H9 (cell line): ENCODE data around the gene MTMR12. TPM values are rescaled to one million over a fixed set of nuclear protein-coding genes. Genes with fewer than 3 reads are reported as not detected.

ENCODE experiments used
- DNase-seq: peaks from one replicate; pipeline ENCODE4 v3.0.0-alpha.2; 2017
- H2AFZ ChIP-seq: one replicate; pipeline ENCODE4 v1.6.1; 2013; ENCODE audit warnings: mild to moderate bottlenecking, low read length, control low read depth, moderate library complexity
- H2AK5ac ChIP-seq: 2 replicates; pipeline ENCODE4 v1.6.1; 2013; ENCODE audit warnings: low read length, control low read depth, mixed read lengths; ENCODE audit not compliant: insufficient read length
- H2BK120ac ChIP-seq: one replicate; pipeline ENCODE4 v1.6.1; 2013; ENCODE audit warnings: low read depth, mild to moderate bottlenecking, low read length, control low read depth, inconsistent platforms; ENCODE audit not compliant: poor library complexity, severe bottlenecking
- H2BK12ac ChIP-seq: 2 replicates; pipeline ENCODE4 v1.6.1; 2013; ENCODE audit warnings: low read length, control low read depth, mixed read lengths, low read depth; ENCODE audit not compliant: insufficient read length
- H2BK15ac ChIP-seq: 2 replicates; pipeline ENCODE4 v1.6.1; 2013; ENCODE audit warnings: low read depth, low read length, control low read depth
- H2BK20ac ChIP-seq: one replicate; pipeline ENCODE4 v1.6.1; 2013; ENCODE audit warnings: low read depth, mild to moderate bottlenecking, low read length, control low read depth, inconsistent platforms; ENCODE audit not compliant: poor library complexity, severe bottlenecking
- H2BK5ac ChIP-seq: 2 replicates; pipeline ENCODE4 v1.6.1; 2013; ENCODE audit warnings: low read length, control low read depth, mixed read lengths; ENCODE audit not compliant: insufficient read length
- H3K14ac ChIP-seq: 2 replicates; pipeline ENCODE4 v1.6.1; 2013; ENCODE audit warnings: low read length, control low read depth; ENCODE audit not compliant: insufficient read depth
- H3K18ac ChIP-seq: 2 replicates; pipeline ENCODE4 v1.6.1; 2013; ENCODE audit warnings: low read depth, mild to moderate bottlenecking, mixed read lengths, low read length, control low read depth; ENCODE audit not compliant: insufficient read length
- H3K23ac ChIP-seq: 2 replicates; pipeline ENCODE4 v1.6.1; 2013; ENCODE audit warnings: low read length, control low read depth, mixed read lengths, low read depth; ENCODE audit not compliant: insufficient read length
- H3K23me2 ChIP-seq: 2 replicates; pipeline ENCODE4 v1.6.1; 2013; ENCODE audit warnings: low read depth, mild to moderate bottlenecking, mixed read lengths, low read length, control low read depth; ENCODE audit not compliant: insufficient read length, poor library complexity, severe bottlenecking
- H3K27ac ChIP-seq: 2 replicates; pipeline ENCODE4 v1.5.1; 2013; ENCODE audit warnings: low read length, control low read depth, mixed read lengths, low read depth; ENCODE audit not compliant: insufficient read length
- H3K27me3 ChIP-seq: 2 replicates; pipeline ENCODE4 v1.6.1; 2013; ENCODE audit warnings: low read length, control low read depth, inconsistent platforms; ENCODE audit not compliant: insufficient read depth
- H3K4ac ChIP-seq: 2 replicates; pipeline ENCODE4 v1.6.1; 2013; ENCODE audit warnings: low read depth, mild to moderate bottlenecking, control low read depth, inconsistent platforms, low read length, moderate library complexity
- H3K4me1 ChIP-seq: 2 replicates; pipeline ENCODE4 v1.6.1; 2013; ENCODE audit warnings: low read length, control low read depth, inconsistent platforms; ENCODE audit not compliant: insufficient read depth
- H3K4me2 ChIP-seq: 2 replicates; pipeline ENCODE4 v1.6.1; 2013; ENCODE audit warnings: low read length, control low read depth, mixed read lengths; ENCODE audit not compliant: insufficient read length, insufficient read depth
- H3K56ac ChIP-seq: 2 replicates; pipeline ENCODE4 v1.6.1; 2013; ENCODE audit warnings: low read depth, mild to moderate bottlenecking, mixed read lengths, low read length, control low read depth; ENCODE audit not compliant: insufficient read length
- H3K79me1 ChIP-seq: 2 replicates; pipeline ENCODE4 v1.6.1; 2013; ENCODE audit warnings: low read depth, mild to moderate bottlenecking, moderate library complexity, low read length, control low read depth, inconsistent platforms; ENCODE audit not compliant: insufficient read depth, poor library complexity, severe bottlenecking
- H3K79me2 ChIP-seq: 2 replicates; pipeline ENCODE4 v1.6.1; 2013; ENCODE audit warnings: low read length, control low read depth, inconsistent platforms; ENCODE audit not compliant: insufficient read depth
- H3K9ac ChIP-seq: 2 replicates; pipeline ENCODE4 v1.6.1; 2013; ENCODE audit warnings: low read length, control low read depth, mixed read lengths; ENCODE audit not compliant: insufficient read length; ENCODE audit errors: extremely low read depth
- H3K9me3 ChIP-seq: one replicate; pipeline ENCODE4 v1.6.1; 2013; ENCODE audit warnings: low read depth, low read length, inconsistent platforms; ENCODE audit not compliant: control insufficient read depth
- H3T11ph ChIP-seq: one replicate; pipeline ENCODE4 v1.6.1; 2013; ENCODE audit warnings: mild to moderate bottlenecking, low read length, control low read depth, inconsistent platforms
- H4K20me1 ChIP-seq: one replicate; pipeline ENCODE4 v1.6.1; 2013; ENCODE audit not compliant: control insufficient read depth, insufficient read length, insufficient read depth
- H4K5ac ChIP-seq: 2 replicates; pipeline ENCODE4 v1.6.1; 2013; ENCODE audit warnings: low read depth, mild to moderate bottlenecking, mixed read lengths, low read length, control low read depth; ENCODE audit not compliant: insufficient read length
- H4K8ac ChIP-seq: replicated peaks from 2 replicates; pipeline ENCODE4 v1.6.1; 2013; ENCODE audit warnings: low read length, control low read depth, mixed read lengths, low read depth; ENCODE audit not compliant: insufficient read length
- H4K91ac ChIP-seq: 2 replicates; pipeline ENCODE4 v1.6.1; 2013; ENCODE audit warnings: low read depth, mild to moderate bottlenecking, moderate library complexity, mixed read lengths, low read length, control low read depth; ENCODE audit not compliant: insufficient read length
- H3K27ac Mint-ChIP-seq, 3 experiments: 2 replicates in 2 of 3; 3 replicates in 1 of 3; pipeline ENCODE4 v1.8.0; 2020 to 2021; ENCODE audit warnings: mixed read lengths in 3 of 3, mild to moderate bottlenecking in 1 of 3, moderate library complexity in 1 of 3
- H3K27me3 Mint-ChIP-seq: 2 replicates; pipeline ENCODE4 v1.8.0; 2021; ENCODE audit warnings: low read depth, mild to moderate bottlenecking, moderate library complexity, mixed read lengths
- H3K36me3 Mint-ChIP-seq, 3 experiments: 2 replicates in 2 of 3; 3 replicates in 1 of 3; pipeline ENCODE4 v1.8.0; 2020 to 2021; ENCODE audit warnings: low read depth in 3 of 3, mixed read lengths in 3 of 3; ENCODE audit not compliant: insufficient read depth in 1 of 3
- H3K4me1 Mint-ChIP-seq, 2 experiments: 2 replicates each; pipeline ENCODE4 v1.8.0; 2020; ENCODE audit warnings: mixed read lengths in 2 of 2
- H3K4me3 Mint-ChIP-seq, 2 experiments: 2 replicates in 1 of 2; 3 replicates in 1 of 2; pipeline ENCODE4 v1.8.0; 2020 to 2021; ENCODE audit warnings: mild to moderate bottlenecking in 2 of 2, mixed read lengths in 2 of 2, moderate library complexity in 1 of 2
- H3K9me3 Mint-ChIP-seq, 2 experiments: 2 replicates in 1 of 2; 3 replicates in 1 of 2; pipeline ENCODE4 v1.8.0; 2020; ENCODE audit warnings: mild to moderate bottlenecking in 2 of 2, mixed read lengths in 2 of 2, moderate library complexity in 1 of 2
- WGBS: extraction: QIAGEN DNeasy Blood & Tissue Kit; methylation state at CpG from one replicate; pipeline ENCODE4 v1.1.7; 2013; ENCODE audit warnings: missing lambda C conversion rate, low lambda C conversion rate, mixed read lengths; ENCODE audit not compliant: insufficient read length; ENCODE audit errors: extremely low coverage; 5-methylcytosine and 5-hydroxymethylcytosine counted together
- total RNA-seq: library from RNA; stranded (reverse); gene quantifications from 2 replicates; pipeline ENCODE4 v1.2.1, GENCODE V29; 2021
- TF ChIP-seq, protein P1 (sequence below): fragments of 200-600 bp; sonication (generic); conservative IDR thresholded peaks from 3 replicates; pipeline ENCODE4 v1.8.0; 2021; ENCODE audit warnings: antibody characterized with exemption, mild to moderate bottlenecking

MTMR12 gene
- total RNA-seq, 1 experiment from 2014 or later = 39.3 TPM

DNA sequence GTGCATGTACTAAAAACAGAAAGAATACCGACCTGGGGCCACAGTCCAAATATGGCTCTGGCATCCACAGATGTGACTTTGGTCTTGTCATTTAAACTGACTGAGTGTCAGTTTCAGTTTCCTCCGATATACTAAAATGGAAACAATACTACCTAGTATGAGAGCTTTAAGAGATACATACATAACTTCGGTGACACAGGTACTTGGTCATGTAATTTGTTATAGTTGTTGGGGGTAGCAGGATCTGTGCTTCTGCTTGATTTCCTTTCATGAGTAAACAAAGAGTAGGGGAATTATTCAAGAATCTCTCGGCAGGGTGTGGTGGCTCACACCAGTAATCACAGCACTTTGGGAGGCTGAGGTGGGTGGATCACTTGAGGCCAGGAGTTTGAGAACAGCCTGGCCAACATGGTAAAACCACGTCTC lies 32.1 kb downstream of the MTMR12 start:
- H3K27ac Mint-ChIP-seq = peak overlapping the region; percentile 4 to 74 (median 53); a peak in 4 of 7 replicates
- H3K9ac ChIP-seq = no peak overlapping the region
- peaks cover 10 to 21% (median 18%) of the 10 kb centered on the region in 3 experiments for H3K36me3 Mint-ChIP-seq
- no peak overlapping the region for H2AK5ac ChIP-seq
- H3K4me1 ChIP-seq = peaks cover 9% of the 10 kb centered on the region
- no peaks in the 10 kb centered on the region for H3K27me3 Mint-ChIP-seq
- no peak overlapping the region for H2BK12ac ChIP-seq
- H2BK15ac ChIP-seq = no peak overlapping the region
- H2BK5ac ChIP-seq = no peak overlapping the region
- no peak overlapping the region for H4K91ac ChIP-seq
- no peak overlapping the region for H3K4me3 Mint-ChIP-seq
- H2AFZ ChIP-seq = no peak overlapping the region
- no peak overlapping the region for H4K8ac ChIP-seq
- no peaks in the 10 kb centered on the region for H3K9me3 Mint-ChIP-seq
- H4K5ac ChIP-seq = no peak overlapping the region
- TF ChIP-seq, protein P1, sequence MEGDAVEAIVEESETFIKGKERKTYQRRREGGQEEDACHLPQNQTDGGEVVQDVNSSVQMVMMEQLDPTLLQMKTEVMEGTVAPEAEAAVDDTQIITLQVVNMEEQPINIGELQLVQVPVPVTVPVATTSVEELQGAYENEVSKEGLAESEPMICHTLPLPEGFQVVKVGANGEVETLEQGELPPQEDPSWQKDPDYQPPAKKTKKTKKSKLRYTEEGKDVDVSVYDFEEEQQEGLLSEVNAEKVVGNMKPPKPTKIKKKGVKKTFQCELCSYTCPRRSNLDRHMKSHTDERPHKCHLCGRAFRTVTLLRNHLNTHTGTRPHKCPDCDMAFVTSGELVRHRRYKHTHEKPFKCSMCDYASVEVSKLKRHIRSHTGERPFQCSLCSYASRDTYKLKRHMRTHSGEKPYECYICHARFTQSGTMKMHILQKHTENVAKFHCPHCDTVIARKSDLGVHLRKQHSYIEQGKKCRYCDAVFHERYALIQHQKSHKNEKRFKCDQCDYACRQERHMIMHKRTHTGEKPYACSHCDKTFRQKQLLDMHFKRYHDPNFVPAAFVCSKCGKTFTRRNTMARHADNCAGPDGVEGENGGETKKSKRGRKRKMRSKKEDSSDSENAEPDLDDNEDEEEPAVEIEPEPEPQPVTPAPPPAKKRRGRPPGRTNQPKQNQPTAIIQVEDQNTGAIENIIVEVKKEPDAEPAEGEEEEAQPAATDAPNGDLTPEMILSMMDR = no peak
- WGBS = no CpG with 5 or more reads among the region's 5 CpGs
- no peak for DNase-seq
- no peak overlapping the region for H2BK120ac ChIP-seq
- H3T11ph ChIP-seq = no peak overlapping the region
- no peaks in the 10 kb centered on the region for H4K20me1 ChIP-seq
- H3K79me2 ChIP-seq = peaks cover 8% of the 10 kb centered on the region; the same call in 1 of the 2 replicates
- no peak overlapping the region for H3K27ac ChIP-seq
- H3K23ac ChIP-seq = no peak overlapping the region
- no peaks in the 10 kb centered on the region for H3K27me3 ChIP-seq
- no peak overlapping the region for H3K14ac ChIP-seq
- H3K4ac ChIP-seq = no peak overlapping the region
- H3K9me3 ChIP-seq = no peaks in the 10 kb centered on the region
- H3K23me2 ChIP-seq = no peaks in the 10 kb centered on the region
- H2BK20ac ChIP-seq = no peak overlapping the region
- H3K4me2 ChIP-seq = no peak overlapping the region
- no peak overlapping the region for H3K56ac ChIP-seq
- H3K79me1 ChIP-seq = no peaks in the 10 kb centered on the region
- peaks cover 64 to 75% of the 10 kb centered on the region in 2 experiments for H3K4me1 Mint-ChIP-seq
- H3K18ac ChIP-seq = no peak overlapping the region
